Peyer's patch (tissue), 4 donors: ENCODE data around the gene C22orf31. TPM values are rescaled to one million over a fixed set of nuclear protein-coding genes. Genes with fewer than 3 reads are reported as not detected.

Experiments
- DNase-seq, 3 donors: peaks; one replicate each; pipeline ENCODE4 v3.0.0-alpha.2; 2017 to 2019
- H3K27ac ChIP-seq, 4 donors: fragments of 200-600 bp; sonication (generic); one replicate each; pipeline ENCODE4 v1.5.1; 2016 to 2019
- H3K27me3 ChIP-seq, 2 donors: fragments of 200-600 bp; sonication (generic); one replicate each; pipeline ENCODE4 v1.5.1; 2019
- H3K36me3 ChIP-seq, 3 donors: fragments of 200-600 bp; sonication (generic); one replicate each; pipeline ENCODE4 v1.5.1; 2016 to 2019
- H3K4me1 ChIP-seq, 4 donors: fragments of 200-600 bp; sonication (generic); one replicate each; pipeline ENCODE4 v1.5.1; 2016 to 2019
- H3K4me3 ChIP-seq, 4 donors: fragments of 200-600 bp; sonication (generic); 1 replicate in 3 of 4; 2 replicates in 1 of 4; pipeline ENCODE4 v1.5.1; 2016 to 2019; ENCODE audit warnings: mild to moderate bottlenecking in 1 of 4
- H3K9me3 ChIP-seq, 4 donors: fragments of 200-600 bp; sonication (generic); one replicate each; pipeline ENCODE4 v1.5.1; 2016 to 2019; ENCODE audit warnings: mild to moderate bottlenecking in 1 of 4
- POLR2A ChIP-seq, 2 donors: fragments of 450-650 bp; IDR thresholded peaks; one replicate each; pipeline ENCODE4 v1.5.1; 2017; ENCODE audit warnings: antibody characterized with exemption in 2 of 2, mild to moderate bottlenecking in 2 of 2, moderate library complexity in 2 of 2
- total RNA-seq, 4 donors: library from RNA; depleted of rRNA; stranded (reverse); fragments of >200 nt; gene quantifications; one replicate each; pipeline ENCODE4 v1.1.0, GENCODE V29; 2016
- TF ChIP-seq, protein P1 (sequence below), 6 experiments: fragments of 450-650 bp in 4 of 6; fragments of 200-600 bp in 2 of 6; sonication (generic) in 1 of 6; IDR thresholded peaks; one replicate each; pipeline ENCODE4 v1.5.1; 2017 to 2019; ENCODE audit warnings: antibody characterized with exemption in 6 of 6, mild to moderate bottlenecking in 3 of 6, moderate library complexity in 1 of 6

Gene C22orf31
- total RNA-seq, 4 donors from 2014 or later, result not detected

DNA sequence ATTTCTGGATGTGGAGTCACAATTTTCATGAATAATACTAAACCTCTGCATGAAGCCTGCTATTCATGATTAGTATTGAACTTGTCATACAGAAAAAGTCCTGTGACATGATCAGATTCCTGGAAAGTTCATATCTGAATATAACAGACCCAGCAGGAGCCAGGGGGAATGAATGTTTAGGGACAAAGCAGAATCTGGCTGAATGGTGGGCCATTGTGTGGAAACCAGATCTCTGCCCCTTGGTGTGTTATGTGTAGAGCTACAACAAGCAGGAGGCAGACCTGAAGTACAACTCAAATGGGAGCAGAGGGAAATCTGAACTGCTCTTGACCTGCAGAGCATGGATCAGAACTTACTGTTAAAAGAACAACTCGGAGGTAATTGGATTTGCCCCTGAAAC is 41.5 kb upstream of the C22orf31 start:
- TF ChIP-seq POLR2A (IDR thresholded peaks at IDR 0.05), result no peak
- TF ChIP-seq, protein P1, sequence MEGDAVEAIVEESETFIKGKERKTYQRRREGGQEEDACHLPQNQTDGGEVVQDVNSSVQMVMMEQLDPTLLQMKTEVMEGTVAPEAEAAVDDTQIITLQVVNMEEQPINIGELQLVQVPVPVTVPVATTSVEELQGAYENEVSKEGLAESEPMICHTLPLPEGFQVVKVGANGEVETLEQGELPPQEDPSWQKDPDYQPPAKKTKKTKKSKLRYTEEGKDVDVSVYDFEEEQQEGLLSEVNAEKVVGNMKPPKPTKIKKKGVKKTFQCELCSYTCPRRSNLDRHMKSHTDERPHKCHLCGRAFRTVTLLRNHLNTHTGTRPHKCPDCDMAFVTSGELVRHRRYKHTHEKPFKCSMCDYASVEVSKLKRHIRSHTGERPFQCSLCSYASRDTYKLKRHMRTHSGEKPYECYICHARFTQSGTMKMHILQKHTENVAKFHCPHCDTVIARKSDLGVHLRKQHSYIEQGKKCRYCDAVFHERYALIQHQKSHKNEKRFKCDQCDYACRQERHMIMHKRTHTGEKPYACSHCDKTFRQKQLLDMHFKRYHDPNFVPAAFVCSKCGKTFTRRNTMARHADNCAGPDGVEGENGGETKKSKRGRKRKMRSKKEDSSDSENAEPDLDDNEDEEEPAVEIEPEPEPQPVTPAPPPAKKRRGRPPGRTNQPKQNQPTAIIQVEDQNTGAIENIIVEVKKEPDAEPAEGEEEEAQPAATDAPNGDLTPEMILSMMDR (IDR thresholded peaks at IDR 0.05), result no peak
- Histone ChIP-seq H3K4me1 (no peaks in the 10 kb centered on the region), H3K9me3 (no peaks in the 10 kb centered on the region)

DNA sequence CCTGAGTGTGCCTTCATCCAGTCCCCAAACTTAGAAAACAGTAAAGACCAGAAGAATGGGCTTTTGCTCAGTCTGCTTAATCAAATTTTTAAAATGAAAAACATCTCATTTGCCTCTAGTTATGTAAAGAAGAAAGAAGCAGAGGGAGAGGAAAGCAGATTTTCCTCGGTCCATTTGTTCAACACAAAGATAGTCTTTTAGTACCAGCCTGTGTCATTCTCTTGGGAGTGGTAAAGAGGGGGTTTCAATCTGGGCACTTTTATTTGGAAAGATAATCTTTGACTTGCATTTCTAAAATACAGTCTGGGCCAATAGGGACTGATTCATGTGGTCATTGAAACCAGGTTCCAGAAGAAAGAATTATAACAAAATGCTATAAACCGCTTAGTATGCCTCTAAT is 40.7 kb upstream of the C22orf31 start:
- no peaks in the 10 kb centered on the region for H3K4me1 ChIP-seq
- DNase-seq, result no peak
- H3K27me3 ChIP-seq, result no peaks in the 10 kb centered on the region
- no peak overlapping the region for H3K27ac ChIP-seq
- TF ChIP-seq, protein P1 (IDR thresholded peaks at IDR 0.05), result no peak
- no peak for TF ChIP-seq POLR2A (IDR thresholded peaks at IDR 0.05)
- H3K9me3 ChIP-seq, result no peaks in the 10 kb centered on the region
- peaks cover 0 to 5% (median 0%) of the 10 kb centered on the region in 3 donors for H3K36me3 ChIP-seq
- H3K4me3 ChIP-seq, result no peak overlapping the region

More for the DNA sequence above, 41.5 kb upstream of the C22orf31 start:
- Histone ChIP-seq H3K27ac (no peak overlapping the region), H3K27me3 (no peaks in the 10 kb centered on the region), H3K36me3 (peaks cover 0 to 5% (median 0%) of the 10 kb centered on the region in 3 donors), H3K4me3 (no peak overlapping the region)
- DNase-seq, result no peak

DNA sequence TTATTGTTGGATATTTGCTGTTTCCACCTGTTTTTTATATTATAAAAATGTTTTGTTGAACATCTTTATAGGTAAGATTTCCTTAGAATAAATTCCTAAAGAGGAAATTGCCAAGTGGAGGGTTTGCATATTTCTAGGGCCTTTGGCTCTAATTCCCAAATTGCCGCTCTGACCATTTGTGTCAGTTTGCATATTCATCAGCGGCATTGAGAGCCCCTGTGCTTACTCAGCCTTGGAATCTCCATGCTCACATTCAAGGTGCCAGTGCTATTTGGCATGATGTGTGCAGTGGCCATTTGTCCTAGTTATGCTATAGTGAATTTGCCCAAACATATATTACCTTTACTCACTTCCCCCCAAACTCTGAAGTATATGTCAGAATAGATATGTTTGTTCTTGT is 36.7 kb upstream of the C22orf31 start:
- DNase-seq, result no peak
- Histone ChIP-seq H3K4me3 (no peak overlapping the region), H3K27ac (no peak overlapping the region)

DNA sequence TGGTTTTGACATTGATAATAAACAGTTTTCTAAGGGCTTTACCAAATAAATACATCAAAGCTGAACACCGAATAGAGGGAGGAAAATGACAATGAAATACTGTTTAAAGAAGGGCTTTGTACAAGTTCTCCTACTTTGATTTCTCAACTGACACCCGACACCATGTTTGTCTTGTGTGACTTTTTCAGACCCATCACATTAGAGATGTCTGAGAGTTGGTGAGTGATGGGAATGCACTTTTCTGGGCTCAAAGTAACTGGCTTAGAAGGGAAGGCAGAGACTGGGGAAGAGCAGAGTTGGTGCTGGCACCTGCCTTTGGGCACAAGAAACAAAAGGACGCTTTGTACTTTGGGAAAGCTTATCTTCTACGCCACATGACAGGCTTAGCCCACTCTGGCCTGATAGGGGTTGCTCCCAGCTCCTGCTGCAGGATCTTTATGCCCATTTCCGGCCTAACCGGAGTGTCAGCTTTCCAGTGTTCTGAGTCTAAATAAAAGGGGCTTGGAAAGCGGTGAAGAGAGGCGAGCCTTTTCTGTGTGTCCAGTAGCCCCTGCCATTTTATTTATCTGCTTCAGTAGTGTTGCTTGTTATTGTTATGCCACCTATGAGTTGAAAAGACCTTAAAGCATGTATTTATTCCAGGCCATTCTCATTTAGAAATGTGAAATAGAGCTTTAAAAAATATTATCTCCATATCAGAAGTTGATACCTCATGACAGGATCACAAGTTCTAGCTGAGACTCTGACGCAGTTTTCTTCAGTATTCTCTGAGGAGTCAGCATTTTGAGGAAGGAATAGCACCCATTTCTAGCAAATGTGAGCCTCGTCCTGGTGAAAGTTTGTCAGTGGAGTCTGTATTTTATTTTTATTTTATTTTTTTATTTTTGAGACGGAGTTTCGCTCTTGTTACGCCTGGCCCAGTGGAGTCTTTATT is 35.4 kb upstream of the C22orf31 start:
- Histone ChIP-seq H3K4me1 (peaks cover 0 to 13% (median 0%) of the 10 kb centered on the region in 4 donors), H3K9me3 (no peaks in the 10 kb centered on the region), H3K27me3 (no peaks in the 10 kb centered on the region), H3K36me3 (peaks cover 0 to 5% (median 0%) of the 10 kb centered on the region in 3 donors), H3K4me3 (no peak overlapping the region), H3K27ac (peak overlapping the region in 1 of 4 donors; percentile 16)
- no peak for DNase-seq
- no peak for TF ChIP-seq POLR2A (IDR thresholded peaks at IDR 0.05)
- TF ChIP-seq, protein P1 (IDR thresholded peaks at IDR 0.05), result no peak

More for the DNA sequence above, 36.7 kb upstream of the C22orf31 start:
- H3K27me3 ChIP-seq, result no peaks in the 10 kb centered on the region
- no peak for TF ChIP-seq POLR2A (IDR thresholded peaks at IDR 0.05)
- TF ChIP-seq, protein P1 (IDR thresholded peaks at IDR 0.05), result no peak
- H3K36me3 ChIP-seq, result peaks cover 0 to 5% (median 0%) of the 10 kb centered on the region in 3 donors
- peaks cover 0 to 6% (median 0%) of the 10 kb centered on the region in 4 donors for H3K4me1 ChIP-seq
- no peaks in the 10 kb centered on the region for H3K9me3 ChIP-seq

DNA sequence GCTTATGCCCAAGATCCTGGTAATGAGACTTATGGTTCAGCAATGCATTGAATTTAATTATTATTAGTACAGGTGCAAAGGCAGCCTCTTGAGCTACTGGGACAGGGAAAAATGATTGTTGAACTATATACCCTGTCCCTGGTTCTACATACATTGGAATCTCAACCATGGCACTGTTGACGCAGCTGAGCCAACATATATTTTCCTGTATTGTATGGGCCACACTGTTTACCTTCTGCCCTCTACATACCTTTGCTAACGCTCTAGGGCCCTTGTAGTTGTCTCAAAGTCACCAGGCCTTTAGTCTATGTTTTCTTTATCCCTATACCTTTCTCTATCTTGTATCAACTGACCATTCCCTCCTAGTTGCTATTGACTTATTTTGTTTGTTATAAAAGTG is 33.8 kb upstream of the C22orf31 start:
- H3K9me3 ChIP-seq, result no peaks in the 10 kb centered on the region
- H3K4me1 ChIP-seq, result peaks cover 0 to 13% (median 0%) of the 10 kb centered on the region in 4 donors
- DNase-seq, result no peak
- H3K4me3 ChIP-seq, result no peak overlapping the region
- no peaks in the 10 kb centered on the region for H3K27me3 ChIP-seq
- peaks cover 0 to 5% (median 0%) of the 10 kb centered on the region in 3 donors for H3K36me3 ChIP-seq
- no peak overlapping the region for H3K27ac ChIP-seq
- TF ChIP-seq, protein P1 (IDR thresholded peaks at IDR 0.05), result no peak
- no peak for TF ChIP-seq POLR2A (IDR thresholded peaks at IDR 0.05)
